K562 treated with DMSO at 1 percent for 12 hours (cell line): ENCODE results near the gene CRB3. TPM values are rescaled to one million over a fixed set of nuclear protein-coding genes. Genes with fewer than 3 reads are reported as not detected.

Experiments
- total RNA-seq: library from RNA; unstranded; fragments of 300-600 nt; gene quantifications from 2 replicates; pipeline ENCODE4 v1.2.3, GENCODE V29; 2022; ENCODE audit not compliant: insufficient read depth

The CRB3 gene, protein sequence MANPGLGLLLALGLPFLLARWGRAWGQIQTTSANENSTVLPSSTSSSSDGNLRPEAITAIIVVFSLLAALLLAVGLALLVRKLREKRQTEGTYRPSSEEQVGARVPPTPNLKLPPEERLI
- total RNA-seq = not detected in 2 replicates

DNA sequence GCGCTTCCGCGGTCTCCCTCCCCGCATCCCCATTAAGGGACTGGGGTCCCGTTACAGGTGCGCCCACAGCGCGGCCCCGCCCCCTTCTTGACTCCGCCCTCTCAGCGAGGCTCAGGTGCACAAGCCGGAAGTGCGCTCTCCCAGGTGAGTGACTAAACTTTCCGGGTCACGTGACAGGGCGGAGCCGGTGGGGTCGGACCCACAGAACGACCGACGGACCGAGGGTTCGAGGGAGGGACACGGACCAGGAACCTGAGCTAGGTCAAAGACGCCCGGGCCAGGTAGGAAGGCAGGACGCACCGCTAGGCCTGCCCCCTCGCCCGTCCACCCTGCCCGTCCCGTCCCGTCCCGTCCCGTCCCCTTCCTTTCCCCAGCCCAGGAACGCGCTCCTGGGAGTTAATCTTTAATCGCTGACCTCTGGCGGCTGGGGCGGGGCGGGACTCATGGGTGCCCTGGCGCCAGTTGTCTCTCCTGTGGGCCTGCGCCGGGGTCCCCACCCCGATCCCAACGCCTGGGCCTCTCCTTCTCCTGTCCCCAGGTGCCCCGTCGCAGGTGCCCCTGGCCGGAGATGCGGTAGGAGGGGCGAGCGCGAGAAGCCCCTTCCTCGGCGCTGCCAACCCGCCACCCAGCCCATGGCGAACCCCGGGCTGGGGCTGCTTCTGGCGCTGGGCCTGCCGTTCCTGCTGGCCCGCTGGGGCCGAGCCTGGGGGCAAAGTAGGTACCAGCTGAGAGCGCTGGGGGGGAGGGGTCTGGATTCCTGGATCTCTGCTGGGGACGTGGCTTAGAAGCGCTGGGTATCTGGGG is at the start of gene CRB3:
Gene CRB3 (plus strand): TSS at position 202 of the 804 bp plus-strand sequence. CDS start 431 bp downstream, at position 633.

DNA sequence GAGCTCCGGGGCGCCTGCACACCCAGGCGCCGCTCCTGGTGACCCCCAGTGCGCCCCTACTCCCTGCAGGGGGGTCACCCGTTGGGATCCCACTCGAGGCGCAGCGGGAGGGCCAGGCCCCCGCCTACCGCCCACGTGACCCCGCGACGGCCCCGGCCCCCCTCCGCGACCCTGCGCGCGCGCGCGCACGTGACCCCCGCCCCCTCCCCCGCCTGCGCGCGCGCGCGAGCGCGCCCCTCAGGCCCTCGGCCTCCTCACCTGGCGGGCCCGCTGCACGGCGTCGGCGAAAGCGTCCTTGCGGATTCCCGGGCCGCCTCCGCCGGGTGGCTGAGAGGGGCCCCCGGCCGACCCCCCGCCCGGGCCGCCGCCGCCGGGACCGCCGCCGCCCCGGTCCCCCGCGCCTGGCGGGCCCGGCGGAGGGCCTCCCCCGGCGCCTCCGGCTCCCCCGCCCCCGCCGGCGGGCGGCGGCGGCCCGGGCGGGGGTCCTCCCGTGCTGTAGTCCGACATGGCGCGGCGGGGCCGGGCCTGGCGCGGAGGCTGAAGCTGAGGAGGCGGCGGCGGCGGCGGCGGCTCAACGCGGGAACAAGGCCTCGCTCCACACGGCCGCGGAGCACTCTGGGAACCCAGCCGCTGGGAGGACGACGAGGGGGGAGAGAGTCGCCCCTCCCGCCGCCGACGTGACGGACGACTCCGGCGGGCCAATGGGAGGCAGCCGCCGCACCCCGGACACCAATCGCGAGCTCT is 39.7 kb upstream of the CRB3 start, which contains the start of gene KHSRP:
Gene KHSRP (minus strand): TSS at position 617 of the 744 bp plus-strand sequence. CDS start 110 bp downstream, at position 507.

DNA sequence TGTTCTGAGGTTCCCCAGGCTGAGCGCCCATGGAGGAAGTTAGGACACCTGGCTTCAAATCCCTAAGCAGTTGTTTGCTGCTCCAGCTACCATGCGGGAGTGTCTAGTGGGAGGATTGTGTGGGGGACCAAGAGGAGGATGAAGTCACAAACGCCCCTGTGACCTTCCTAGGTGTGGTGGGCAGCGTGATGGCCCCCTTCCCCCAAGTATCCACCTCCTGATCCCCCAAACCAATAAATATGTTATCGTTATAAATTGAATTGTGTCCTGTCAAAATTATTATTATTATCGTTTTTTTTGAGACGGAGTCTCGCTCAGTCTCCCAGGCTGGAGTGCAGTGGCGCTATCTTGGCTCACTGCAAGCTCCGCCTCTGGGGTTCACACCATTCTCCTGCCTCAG is 30.4 kb upstream of the CRB3 start, which contains the start of gene SLC25A41:
Gene SLC25A41 (minus strand): TSS at position 101 of the 400 bp plus-strand sequence. CDS start 70 bp downstream, at position 31.

DNA sequence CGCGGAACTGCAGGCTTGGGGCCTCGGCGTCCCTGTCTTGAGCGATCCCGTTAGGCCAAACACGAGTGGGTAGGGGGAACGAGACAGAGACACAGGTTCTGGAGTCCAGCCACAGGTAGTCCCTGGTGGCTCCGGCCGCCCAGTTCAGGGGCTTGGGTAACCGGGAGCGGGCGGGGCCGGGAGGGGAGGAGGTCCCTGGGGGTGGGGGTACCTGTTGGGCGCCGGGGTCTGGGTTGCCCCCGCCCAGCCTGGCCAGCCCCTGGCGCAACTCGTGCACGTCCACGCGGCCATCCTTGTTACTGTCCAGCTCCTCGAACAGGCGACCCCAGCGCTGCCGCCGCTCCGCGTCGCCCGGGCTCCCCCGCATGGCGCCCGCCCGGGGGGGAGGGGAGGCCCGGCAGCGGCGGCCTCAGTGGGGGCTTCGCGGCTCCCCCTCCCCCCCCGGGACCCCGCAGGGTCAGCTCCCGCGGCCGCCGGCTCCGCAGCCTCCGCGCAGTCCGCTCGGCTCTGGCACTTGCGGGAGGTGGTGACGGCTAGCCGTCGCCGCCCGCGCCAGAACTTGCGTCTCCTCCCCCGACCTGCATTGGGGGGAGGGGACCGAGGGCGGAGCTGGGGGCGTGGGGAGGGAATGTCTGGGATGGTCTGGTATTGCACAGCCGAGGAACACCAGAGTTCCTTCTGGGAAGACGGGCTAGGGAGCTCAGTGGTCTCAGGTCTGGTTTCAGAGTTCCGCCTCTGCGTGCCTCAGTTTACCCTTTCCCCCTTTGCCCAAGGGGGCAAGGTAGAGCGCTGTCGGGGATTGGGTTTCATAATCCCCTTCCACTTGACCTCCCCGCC is 4.6 kb upstream of the CRB3 start, which contains the start of gene SLC25A23:
Gene SLC25A23 (minus strand): TSS at position 531 of the 837 bp plus-strand sequence. CDS start 164 bp downstream, at position 367.

DNA sequence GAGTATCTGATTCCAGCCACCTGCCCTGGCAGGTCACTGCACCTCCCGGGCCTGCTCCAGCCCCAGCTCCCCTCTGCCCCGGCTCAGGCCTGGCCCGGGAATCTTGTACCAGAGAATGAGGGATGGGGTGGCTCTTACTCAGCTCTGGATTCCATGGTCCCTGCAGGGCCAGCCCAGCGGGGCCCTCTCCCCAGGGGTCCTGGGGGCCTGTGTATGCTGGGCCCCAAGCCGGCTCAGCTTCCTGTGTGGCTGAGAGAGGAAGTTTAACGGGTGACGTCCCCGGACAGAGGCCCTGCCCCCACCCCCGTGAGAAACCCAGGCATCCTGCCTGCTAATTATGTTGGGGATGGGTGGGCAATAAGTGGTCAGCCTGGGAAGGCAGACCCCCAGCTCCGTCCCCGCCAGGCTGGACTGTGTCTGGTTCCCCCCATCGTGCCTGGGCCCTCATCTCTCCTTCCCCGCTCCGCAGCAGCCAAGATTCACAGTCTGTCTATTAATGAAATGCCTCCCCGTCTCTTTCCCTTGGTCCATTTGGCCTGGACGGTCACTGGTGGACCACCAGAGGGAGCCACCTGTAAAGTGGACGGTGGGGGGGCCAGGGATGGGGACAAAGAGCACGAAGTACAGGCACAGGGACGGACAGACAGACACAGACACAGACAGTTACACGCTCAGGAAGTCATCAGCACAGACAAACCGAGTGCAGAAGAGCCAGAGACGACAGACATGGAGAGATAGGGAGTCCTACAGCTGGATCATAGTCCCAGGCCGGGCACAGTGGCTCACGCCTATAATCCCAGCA is 17.7 kb downstream of the CRB3 start, which contains the start of gene DENND1C:
Gene DENND1C (minus strand): TSS at position 247 of the 802 bp plus-strand sequence. CDS start 92 bp downstream, at position 155.

DNA sequence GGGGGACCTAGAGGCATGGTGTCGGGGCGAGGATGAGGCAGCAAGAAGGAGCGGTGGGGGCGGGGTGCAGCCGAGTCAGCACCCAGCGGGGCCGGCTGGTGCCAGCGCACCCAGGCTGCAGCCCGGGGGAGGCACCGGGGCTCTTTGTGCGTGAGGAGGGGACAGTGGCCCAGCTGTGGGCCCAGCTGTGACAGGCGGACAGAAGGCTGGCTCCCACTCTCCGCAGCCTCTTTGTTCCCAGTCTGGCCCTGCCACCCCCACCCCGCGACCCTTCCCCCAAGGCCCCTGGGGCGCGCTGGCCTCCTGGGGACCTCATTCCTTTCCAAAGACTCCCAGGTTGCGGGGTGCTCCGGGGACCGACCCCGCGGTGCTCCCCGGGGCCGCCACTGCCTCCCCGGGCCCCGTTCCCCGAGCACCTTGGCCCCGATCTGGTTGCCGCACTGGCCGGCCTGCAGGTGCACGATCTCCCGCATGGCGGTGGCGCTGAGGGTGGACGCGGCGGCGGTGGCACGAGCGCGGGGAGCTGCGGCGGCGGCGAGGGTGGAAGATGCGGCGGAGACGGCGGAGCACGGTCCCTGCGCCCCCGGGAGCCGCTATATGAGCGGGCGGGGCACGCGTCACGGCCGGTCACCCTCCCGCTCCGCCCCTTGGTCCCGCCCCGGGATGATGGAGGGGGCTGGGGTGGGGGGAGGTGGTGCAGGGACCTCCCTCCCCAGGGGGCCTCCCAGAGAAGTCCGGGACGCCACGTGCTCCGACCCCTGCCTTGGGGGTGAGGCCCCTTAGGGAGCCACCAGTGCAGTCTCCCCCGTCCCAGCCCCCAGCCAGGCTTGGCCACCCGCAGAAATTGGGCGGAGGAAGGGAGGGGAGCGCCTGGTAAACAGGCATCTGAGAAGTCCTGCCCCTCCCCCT is 37.9 kb downstream of the CRB3 start, which contains the start of gene TUBB4A:
Gene TUBB4A (minus strand): TSS at position 570 of the 909 bp plus-strand sequence. CDS start 97 bp downstream, at position 473.

Other genes starting within 250 kb of the CRB3 start
- 29.9 and 56.8 TPM in 2 replicates for gene MLLT1, start 184.3 kb upstream of the CRB3 start, total RNA-seq
- gene ACER1, start 130.7 kb upstream of the CRB3 start, total RNA-seq = not detected in 2 replicates
- gene CLPP, start 102.7 kb upstream of the CRB3 start, total RNA-seq = 96.4 and 138 TPM in 2 replicates
- 104 and 151 TPM in 2 replicates for gene ALKBH7, start 91.5 kb upstream of the CRB3 start, total RNA-seq
- gene PSPN, start 88.3 kb upstream of the CRB3 start, total RNA-seq = 3.5 and 3.9 TPM in 2 replicates
- 73.1 and 81.2 TPM in 2 replicates for gene GTF2F1, start 71.1 kb upstream of the CRB3 start, total RNA-seq
- gene KHSRP, start 39.5 kb upstream of the CRB3 start, total RNA-seq = 243 and 502 TPM in 2 replicates
- gene SLC25A41, start 30.5 kb upstream of the CRB3 start, total RNA-seq = 1.5 and 2.0 TPM in 2 replicates
- gene SLC25A23, start 4.5 kb upstream of the CRB3 start, total RNA-seq = 28.6 and 71.9 TPM in 2 replicates
- gene DENND1C, start 17.5 kb downstream of the CRB3 start, total RNA-seq = 1.5 and 2.3 TPM in 2 replicates
- 5.8 and 6.0 TPM in 2 replicates for gene TUBB4A, start 38.0 kb downstream of the CRB3 start, total RNA-seq
- gene TNFSF9, start 66.8 kb downstream of the CRB3 start, total RNA-seq = 35.3 and 42.9 TPM in 2 replicates
- 4.8 and 5.3 TPM in 2 replicates for gene CD70, start 126.9 kb downstream of the CRB3 start, total RNA-seq
- 0.39 TPM in 1 of 2 replicates, not detected in the other for gene TNFSF14, start 205.9 kb downstream of the CRB3 start, total RNA-seq